Measurements from ENCODE around the gene ADGRV1.

DNA sequence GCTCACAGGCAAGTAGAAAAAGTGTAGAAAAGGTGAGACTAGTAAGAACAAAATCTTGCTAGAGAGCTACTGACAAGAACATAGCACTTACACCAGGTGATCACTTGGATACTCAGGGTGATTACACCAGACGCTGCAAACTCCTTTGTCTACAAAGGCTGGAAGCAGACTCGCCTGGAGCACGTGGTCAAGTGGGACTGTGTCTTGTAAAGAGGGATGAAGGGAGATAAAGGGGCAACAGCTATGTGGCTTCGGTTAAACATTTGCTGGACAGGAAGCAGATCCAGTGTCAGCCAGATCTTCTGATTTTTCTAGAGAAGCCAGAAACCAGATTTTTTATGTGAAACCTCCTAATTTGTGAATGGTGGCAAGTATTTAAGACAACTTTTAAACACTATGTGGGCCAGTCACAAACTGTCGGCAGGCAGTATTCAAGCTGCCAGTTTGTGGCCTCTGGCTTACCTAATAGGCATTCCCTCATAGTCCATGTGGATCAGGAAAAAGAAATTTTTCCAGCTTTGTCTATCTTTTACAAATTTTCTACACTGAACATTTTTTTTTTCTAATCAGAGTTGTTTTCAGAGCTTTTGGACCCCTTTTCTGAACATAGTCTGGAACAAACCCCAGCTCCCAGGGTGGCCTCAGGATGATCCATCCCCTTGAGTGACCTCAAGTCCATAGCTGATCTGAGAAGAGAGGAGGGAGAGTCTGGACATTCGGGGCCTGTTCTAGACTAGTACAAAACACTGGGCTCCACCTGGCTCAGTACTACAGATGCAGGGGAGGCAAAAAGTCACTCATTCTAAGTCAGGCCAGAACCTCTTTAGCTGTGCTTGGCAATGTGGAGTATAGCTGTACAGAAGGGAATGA is 561.6 kb downstream of the ADGRV1 start:
- TF ChIP-seq, protein P1, sequence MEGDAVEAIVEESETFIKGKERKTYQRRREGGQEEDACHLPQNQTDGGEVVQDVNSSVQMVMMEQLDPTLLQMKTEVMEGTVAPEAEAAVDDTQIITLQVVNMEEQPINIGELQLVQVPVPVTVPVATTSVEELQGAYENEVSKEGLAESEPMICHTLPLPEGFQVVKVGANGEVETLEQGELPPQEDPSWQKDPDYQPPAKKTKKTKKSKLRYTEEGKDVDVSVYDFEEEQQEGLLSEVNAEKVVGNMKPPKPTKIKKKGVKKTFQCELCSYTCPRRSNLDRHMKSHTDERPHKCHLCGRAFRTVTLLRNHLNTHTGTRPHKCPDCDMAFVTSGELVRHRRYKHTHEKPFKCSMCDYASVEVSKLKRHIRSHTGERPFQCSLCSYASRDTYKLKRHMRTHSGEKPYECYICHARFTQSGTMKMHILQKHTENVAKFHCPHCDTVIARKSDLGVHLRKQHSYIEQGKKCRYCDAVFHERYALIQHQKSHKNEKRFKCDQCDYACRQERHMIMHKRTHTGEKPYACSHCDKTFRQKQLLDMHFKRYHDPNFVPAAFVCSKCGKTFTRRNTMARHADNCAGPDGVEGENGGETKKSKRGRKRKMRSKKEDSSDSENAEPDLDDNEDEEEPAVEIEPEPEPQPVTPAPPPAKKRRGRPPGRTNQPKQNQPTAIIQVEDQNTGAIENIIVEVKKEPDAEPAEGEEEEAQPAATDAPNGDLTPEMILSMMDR (IDR thresholded peaks at IDR 0.05; ENCODE audit: poor library complexity, severe bottlenecking) = no peak
- TF ChIP-seq EZH2 (IDR thresholded peaks at IDR 0.05; ENCODE audit: borderline replicate concordance, insufficient read depth, low read length, poor library complexity, severe bottlenecking) (no peak), MXI1 (conservative IDR thresholded peaks at IDR 0.05; ENCODE audit: poor library complexity, severe bottlenecking) (no peak), SMC3 (conservative IDR thresholded peaks at IDR 0.05; ENCODE audit: poor library complexity) (no peak)

Measured in neural cell (in vitro differentiated cells).